HepG2 (cell line): ENCODE results near the gene NEDD8. TPM values are rescaled to one million over a fixed set of nuclear protein-coding genes. Genes with fewer than 3 reads are reported as not detected.

Source experiments
- ATF7-NPFF ChIP-seq: sonication (generic); formaldehyde crosslinking; IDR thresholded peaks from 2 replicates; pipeline ENCODE4 v1.8.1; 2023; ENCODE audit warnings: mild to moderate bottlenecking, low read depth, missing genetic modification reagents, moderate library complexity
- ELF4 ChIP-seq: sonication (generic); formaldehyde crosslinking; IDR thresholded peaks from 2 replicates; pipeline ENCODE4 v1.5.0; 2020; ENCODE audit warnings: missing genetic modification reagents, mild to moderate bottlenecking, moderate library complexity, borderline replicate concordance
- RXRB ChIP-seq: IDR thresholded peaks from 2 replicates; pipeline ENCODE4 v1.6.1; 2016; ENCODE audit warnings: borderline replicate concordance, missing genetic modification reagents, missing compliant biosample characterization
- SALL1 ChIP-seq: sonication (generic); formaldehyde crosslinking; IDR thresholded peaks from 2 replicates; pipeline ENCODE4 v1.8.0; 2022; ENCODE audit warnings: mild to moderate bottlenecking, missing genetic modification reagents
- SP2 ChIP-seq: sonication (generic); formaldehyde crosslinking; IDR thresholded peaks from 2 replicates; pipeline ENCODE4 v1.5.1; 2020; ENCODE audit warnings: mild to moderate bottlenecking, missing genetic modification reagents
- ZNF230 ChIP-seq: sonication (generic); formaldehyde crosslinking; IDR thresholded peaks from 2 replicates; pipeline ENCODE4 v1.4.0; 2020; ENCODE audit warnings: mild to moderate bottlenecking, missing genetic modification reagents
- ZNF264 ChIP-seq: sonication (generic); formaldehyde crosslinking; IDR thresholded peaks from 2 replicates; pipeline ENCODE4 v1.4.0; 2020; ENCODE audit warnings: missing genetic modification reagents
- ZNF569 ChIP-seq: sonication (generic); formaldehyde crosslinking; IDR thresholded peaks from 2 replicates; pipeline ENCODE4 v1.5.0; 2020; ENCODE audit warnings: mild to moderate bottlenecking, missing genetic modification reagents, moderate library complexity, borderline replicate concordance
- polyA plus RNA-seq, 8 experiments: library from polyadenylated mRNA; depleted of rRNA in 3 of 8; stranded (reverse) in 7 of 8; unstranded in 1 of 8; fragments of >200 nt; fragmentation: Illumina TruSeq in 4 of 8; extraction: Trizol in 4 of 8; gene quantifications; 2 replicates each; pipeline versions ENCODE4 v1.2.1 to v1.2.3, GENCODE V29; 2011 to 2016; ENCODE audit warnings: low read depth in 4 of 8, missing spikeins in 1 of 8, mixed read lengths in 1 of 8; ENCODE audit not compliant: insufficient read depth in 1 of 8
- total RNA-seq, 5 experiments: library from RNA; depleted of rRNA; stranded (reverse); fragments of >200 nt; fragmentation: Illumina TruSeq; extraction: Trizol; gene quantifications; 2 replicates each; pipeline ENCODE4 v1.2.3, GENCODE V29; 2016; ENCODE audit warnings: low read depth in 1 of 5
- TF ChIP-seq, protein P1 (sequence below): sonication (generic); formaldehyde crosslinking; IDR thresholded peaks from 2 replicates; pipeline ENCODE4 v1.4.0; 2020; ENCODE audit warnings: missing genetic modification reagents, borderline replicate concordance
- TF ChIP-seq, protein P2 (sequence below): sonication (generic); formaldehyde crosslinking; IDR thresholded peaks from 2 replicates; pipeline ENCODE4; 2020; ENCODE audit warnings: missing genetic modification reagents, mild to moderate bottlenecking, borderline replicate concordance
- TF ChIP-seq, protein P3 (sequence below): sonication (generic); formaldehyde crosslinking; IDR thresholded peaks from 2 replicates; pipeline ENCODE4 v1.5.1; 2020; ENCODE audit warnings: mild to moderate bottlenecking, moderate library complexity, missing genetic modification reagents
- TF ChIP-seq, protein P4 (sequence below): sonication (generic); formaldehyde crosslinking; conservative IDR thresholded peaks from 2 replicates; pipeline ENCODE4 v1.4.0; 2020; ENCODE audit warnings: mild to moderate bottlenecking, missing genetic modification reagents, moderate library complexity

NEDD8 gene
- total and polyA plus RNA-seq, 2 of the 13 experiments (the other 11 are each of a cell fraction or from before 2014, with no cell fraction given) = 535 to 713 TPM

DNA sequence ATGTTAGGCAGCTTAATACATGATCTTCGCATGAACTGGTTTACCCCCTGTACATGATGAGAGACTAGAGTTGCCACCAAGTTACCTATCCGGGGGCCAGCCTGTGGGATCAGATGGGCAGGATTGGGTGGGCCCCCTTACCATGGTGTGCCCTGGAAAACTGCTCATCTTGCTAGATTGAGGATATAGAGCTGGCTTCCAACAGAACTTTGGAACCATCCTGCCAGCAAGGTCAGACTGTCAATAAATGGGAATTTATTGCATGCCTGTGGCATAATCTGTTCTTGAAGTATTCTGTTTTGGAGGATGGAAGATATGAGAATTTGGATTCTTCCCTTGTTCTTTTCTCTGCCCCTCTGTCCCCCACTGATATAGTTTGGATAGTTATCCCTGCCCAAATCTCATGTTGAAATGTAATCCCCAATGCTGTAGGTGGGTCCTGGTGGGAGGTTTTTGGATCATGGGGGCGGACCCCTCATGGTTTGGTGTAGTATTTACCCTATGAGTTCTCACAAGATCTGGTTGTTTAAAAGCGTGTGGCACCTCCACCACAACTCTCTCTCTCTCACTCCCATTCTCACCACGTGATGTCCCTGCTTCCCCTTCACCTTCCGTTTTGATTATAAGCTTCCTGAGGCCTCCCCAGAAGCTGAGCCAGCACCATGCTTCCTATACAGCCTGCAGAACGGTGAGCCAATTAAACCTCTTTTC lies 33.2 kb downstream of the NEDD8 start (continued):
- TF ChIP-seq ZNF264 (CRISPR knock-in tag) (0 out of 2 replicates have a peak, but pooled peaks have one; percentile 40), ZNF569 (CRISPR knock-in tag) (no peak), RXRB (CRISPR knock-in tag) (peak; percentile 22; the same call in 1 of the 2 replicates), SP2 (CRISPR knock-in tag) (no peak), ELF4 (no peak), ZNF230 (CRISPR knock-in tag) (0 out of 2 replicates have a peak, but pooled peaks have one; percentile 25), ATF7-NPFF (CRISPR knock-in tag) (0 out of 2 replicates have a peak, but pooled peaks have one; percentile 34), SALL1 (CRISPR knock-in tag) (peak; percentile 39; the same call in 1 of the 2 replicates)
- TF ChIP-seq, protein P1, sequence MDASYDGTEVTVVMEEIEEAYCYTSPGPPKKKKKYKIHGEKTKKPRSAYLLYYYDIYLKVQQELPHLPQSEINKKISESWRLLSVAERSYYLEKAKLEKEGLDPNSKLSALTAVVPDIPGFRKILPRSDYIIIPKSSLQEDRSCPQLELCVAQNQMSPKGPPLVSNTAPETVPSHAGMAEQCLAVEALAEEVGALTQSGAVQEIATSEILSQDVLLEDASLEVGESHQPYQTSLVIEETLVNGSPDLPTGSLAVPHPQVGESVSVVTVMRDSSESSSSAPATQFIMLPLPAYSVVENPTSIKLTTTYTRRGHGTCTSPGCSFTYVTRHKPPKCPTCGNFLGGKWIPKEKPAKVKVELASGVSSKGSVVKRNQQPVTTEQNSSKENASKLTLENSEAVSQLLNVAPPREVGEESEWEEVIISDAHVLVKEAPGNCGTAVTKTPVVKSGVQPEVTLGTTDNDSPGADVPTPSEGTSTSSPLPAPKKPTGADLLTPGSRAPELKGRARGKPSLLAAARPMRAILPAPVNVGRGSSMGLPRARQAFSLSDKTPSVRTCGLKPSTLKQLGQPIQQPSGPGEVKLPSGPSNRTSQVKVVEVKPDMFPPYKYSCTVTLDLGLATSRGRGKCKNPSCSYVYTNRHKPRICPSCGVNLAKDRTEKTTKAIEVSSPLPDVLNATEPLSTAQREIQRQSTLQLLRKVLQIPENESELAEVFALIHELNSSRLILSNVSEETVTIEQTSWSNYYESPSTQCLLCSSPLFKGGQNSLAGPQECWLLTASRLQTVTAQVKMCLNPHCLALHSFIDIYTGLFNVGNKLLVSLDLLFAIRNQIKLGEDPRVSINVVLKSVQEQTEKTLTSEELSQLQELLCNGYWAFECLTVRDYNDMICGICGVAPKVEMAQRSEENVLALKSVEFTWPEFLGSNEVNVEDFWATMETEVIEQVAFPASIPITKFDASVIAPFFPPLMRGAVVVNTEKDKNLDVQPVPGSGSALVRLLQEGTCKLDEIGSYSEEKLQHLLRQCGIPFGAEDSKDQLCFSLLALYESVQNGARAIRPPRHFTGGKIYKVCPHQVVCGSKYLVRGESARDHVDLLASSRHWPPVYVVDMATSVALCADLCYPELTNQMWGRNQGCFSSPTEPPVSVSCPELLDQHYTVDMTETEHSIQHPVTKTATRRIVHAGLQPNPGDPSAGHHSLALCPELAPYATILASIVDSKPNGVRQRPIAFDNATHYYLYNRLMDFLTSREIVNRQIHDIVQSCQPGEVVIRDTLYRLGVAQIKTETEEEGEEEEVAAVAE (CRISPR knock-in tag) = 0 out of 2 replicates have a peak, but pooled peaks have one; percentile 22
- TF ChIP-seq, protein P2, sequence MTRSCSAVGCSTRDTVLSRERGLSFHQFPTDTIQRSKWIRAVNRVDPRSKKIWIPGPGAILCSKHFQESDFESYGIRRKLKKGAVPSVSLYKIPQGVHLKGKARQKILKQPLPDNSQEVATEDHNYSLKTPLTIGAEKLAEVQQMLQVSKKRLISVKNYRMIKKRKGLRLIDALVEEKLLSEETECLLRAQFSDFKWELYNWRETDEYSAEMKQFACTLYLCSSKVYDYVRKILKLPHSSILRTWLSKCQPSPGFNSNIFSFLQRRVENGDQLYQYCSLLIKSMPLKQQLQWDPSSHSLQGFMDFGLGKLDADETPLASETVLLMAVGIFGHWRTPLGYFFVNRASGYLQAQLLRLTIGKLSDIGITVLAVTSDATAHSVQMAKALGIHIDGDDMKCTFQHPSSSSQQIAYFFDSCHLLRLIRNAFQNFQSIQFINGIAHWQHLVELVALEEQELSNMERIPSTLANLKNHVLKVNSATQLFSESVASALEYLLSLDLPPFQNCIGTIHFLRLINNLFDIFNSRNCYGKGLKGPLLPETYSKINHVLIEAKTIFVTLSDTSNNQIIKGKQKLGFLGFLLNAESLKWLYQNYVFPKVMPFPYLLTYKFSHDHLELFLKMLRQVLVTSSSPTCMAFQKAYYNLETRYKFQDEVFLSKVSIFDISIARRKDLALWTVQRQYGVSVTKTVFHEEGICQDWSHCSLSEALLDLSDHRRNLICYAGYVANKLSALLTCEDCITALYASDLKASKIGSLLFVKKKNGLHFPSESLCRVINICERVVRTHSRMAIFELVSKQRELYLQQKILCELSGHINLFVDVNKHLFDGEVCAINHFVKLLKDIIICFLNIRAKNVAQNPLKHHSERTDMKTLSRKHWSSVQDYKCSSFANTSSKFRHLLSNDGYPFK (CRISPR knock-in tag) = 0 out of 2 replicates have a peak, but pooled peaks have one; percentile 3
- TF ChIP-seq, protein P3, sequence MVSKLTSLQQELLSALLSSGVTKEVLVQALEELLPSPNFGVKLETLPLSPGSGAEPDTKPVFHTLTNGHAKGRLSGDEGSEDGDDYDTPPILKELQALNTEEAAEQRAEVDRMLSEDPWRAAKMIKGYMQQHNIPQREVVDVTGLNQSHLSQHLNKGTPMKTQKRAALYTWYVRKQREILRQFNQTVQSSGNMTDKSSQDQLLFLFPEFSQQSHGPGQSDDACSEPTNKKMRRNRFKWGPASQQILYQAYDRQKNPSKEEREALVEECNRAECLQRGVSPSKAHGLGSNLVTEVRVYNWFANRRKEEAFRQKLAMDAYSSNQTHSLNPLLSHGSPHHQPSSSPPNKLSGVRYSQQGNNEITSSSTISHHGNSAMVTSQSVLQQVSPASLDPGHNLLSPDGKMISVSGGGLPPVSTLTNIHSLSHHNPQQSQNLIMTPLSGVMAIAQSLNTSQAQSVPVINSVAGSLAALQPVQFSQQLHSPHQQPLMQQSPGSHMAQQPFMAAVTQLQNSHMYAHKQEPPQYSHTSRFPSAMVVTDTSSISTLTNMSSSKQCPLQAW (CRISPR knock-in tag) = peak; percentile 45; the same call in 1 of the 2 replicates
- TF ChIP-seq, protein P4, sequence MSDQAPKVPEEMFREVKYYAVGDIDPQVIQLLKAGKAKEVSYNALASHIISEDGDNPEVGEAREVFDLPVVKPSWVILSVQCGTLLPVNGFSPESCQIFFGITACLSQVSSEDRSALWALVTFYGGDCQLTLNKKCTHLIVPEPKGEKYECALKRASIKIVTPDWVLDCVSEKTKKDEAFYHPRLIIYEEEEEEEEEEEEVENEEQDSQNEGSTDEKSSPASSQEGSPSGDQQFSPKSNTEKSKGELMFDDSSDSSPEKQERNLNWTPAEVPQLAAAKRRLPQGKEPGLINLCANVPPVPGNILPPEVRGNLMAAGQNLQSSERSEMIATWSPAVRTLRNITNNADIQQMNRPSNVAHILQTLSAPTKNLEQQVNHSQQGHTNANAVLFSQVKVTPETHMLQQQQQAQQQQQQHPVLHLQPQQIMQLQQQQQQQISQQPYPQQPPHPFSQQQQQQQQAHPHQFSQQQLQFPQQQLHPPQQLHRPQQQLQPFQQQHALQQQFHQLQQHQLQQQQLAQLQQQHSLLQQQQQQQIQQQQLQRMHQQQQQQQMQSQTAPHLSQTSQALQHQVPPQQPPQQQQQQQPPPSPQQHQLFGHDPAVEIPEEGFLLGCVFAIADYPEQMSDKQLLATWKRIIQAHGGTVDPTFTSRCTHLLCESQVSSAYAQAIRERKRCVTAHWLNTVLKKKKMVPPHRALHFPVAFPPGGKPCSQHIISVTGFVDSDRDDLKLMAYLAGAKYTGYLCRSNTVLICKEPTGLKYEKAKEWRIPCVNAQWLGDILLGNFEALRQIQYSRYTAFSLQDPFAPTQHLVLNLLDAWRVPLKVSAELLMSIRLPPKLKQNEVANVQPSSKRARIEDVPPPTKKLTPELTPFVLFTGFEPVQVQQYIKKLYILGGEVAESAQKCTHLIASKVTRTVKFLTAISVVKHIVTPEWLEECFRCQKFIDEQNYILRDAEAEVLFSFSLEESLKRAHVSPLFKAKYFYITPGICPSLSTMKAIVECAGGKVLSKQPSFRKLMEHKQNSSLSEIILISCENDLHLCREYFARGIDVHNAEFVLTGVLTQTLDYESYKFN (CRISPR knock-in tag) = peak; percentile 36
